ENCODE measurements around the gene SLC4A5.
A peak's percentile ranks its signal among the peaks of the same experiment; 100 is the strongest.

The SLC4A5 gene

DNA sequence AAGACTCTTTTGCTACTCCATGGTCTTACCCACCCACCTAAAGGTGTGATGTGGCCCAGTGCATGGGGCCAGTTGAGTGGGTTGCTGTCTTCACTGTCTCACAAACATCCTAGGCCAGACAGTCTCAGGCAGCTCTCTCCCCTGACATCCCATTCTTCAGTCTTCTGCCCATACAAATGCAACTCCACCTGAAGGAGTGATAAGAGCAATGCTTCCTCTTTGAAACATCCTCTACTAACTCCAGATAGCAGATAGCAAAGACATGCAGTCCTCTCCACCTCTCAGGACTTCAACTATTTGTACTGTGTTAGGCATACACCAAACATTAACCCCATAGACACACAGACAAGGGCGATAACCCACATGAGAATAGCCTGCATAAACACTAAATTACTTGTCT lies 73.5 kb downstream of the SLC4A5 start:
- no peak for DNase-seq (ENCODE audit: low spot score)

DNA sequence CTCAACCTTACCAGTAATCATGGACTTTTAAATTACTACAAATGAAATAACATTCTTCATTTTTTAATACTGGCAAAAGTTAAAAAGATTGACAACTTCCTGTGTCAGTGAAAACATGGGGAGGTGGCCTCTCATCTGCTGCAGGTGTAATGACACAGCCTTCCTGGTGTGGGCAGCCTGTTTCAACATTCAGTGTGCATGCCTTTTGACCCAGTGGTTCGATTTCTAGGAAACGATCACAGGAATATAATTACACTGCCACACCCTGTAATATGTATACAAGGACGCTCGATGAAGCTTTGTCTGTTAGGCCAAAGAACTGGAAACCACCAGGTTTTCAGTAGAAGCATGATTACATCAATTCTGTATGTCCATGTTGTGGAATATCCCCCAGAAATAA lies 76.1 kb downstream of the SLC4A5 start:
- peak; percentile 69 for DNase-seq (ENCODE audit: low spot score)

DNA sequence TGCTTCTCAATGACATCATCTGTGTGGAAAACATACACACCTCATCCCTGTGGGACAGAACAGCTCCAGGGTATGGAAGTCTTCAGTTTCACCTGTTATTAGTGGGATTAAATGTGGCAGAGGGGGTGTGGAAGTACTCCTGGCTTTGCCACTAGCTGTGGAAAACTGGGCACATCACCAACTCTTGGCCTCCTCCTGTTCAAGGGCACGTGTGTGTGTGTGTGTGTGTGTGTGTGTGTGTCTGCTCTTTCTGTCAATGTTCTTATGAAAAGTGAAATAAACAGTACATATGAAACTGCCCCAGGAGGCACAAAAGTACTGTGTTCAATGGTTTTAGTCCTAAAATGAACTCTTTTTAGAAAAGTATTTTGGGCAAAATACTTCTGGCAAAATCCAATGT lies 78.9 kb downstream of the SLC4A5 start:
- no peak for DNase-seq (ENCODE audit: low spot score)

DNA sequence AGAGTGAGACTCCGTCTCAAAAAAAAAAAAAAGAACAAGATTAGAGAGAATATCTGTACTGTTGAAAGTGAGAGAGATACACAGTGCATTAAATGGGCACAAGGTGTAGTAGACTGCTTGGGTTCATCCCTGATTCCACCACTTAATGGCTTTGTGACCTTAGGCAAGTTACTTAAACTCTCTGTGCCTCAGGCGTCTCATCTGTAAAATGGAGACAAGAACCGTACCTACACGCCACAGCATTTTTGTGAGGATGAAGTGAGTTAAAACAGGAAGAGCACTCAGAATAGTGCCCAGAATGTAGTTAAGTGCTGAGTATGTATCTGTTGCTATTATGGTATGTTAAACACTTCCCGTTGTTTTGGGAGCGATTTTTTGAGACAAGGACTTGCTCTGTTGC lies 80.5 kb downstream of the SLC4A5 start:
- DNase-seq (ENCODE audit: low spot score) = no peak

DNA sequence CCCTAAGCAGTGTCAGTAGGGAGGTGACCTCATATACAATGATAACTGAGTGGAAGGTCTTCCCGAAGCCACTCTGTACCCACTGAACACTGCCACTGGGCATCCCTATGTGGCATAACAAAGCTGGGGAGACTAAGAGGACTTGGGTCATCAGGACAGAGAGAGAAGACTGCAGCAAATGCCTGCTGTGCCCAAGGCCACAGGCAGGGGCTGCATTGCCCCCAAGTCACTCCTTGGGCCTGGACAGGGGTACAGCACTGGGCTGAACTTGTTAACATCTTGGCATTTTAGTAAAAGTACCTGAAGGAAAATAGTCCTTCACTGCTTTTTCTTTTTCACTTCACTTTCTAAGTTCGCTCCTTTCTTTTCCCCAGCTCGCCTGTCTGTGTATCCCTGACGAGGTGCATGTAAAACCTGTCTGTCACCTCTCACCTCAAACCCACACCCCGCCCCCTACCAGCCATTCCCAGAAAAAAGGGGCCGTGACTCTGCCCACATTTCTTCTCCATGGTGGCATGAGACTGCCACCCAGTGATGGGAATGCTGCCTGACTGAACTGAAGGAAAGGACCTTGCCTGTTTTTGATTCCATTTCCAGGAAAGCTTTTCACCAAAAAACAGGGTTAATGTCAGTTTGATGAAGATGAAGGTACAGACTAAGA lies 81.9 kb downstream of the SLC4A5 start:
- DNase-seq (ENCODE audit: low spot score) = no peak

DNA sequence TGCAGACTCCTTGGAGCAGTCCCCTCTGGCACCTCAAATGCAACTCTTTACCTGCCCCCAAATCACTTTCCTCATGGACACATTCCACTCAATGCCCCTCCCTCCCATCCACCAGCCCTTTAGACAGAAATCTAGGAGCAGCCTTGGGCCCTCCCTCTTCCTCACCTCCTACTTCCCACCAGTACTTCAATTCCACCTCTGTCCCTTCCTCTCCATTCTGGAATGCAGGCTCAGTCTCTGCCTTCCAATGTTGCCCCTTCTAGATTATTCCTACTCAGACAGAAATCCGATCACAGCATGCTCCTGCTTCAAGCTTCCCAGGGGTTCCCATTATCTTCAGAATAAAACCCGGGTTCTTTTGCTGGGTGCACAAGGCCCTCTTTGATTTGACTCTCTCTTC lies 82.7 kb downstream of the SLC4A5 start:
- DNase-seq (ENCODE audit: low spot score) = no peak

DNA sequence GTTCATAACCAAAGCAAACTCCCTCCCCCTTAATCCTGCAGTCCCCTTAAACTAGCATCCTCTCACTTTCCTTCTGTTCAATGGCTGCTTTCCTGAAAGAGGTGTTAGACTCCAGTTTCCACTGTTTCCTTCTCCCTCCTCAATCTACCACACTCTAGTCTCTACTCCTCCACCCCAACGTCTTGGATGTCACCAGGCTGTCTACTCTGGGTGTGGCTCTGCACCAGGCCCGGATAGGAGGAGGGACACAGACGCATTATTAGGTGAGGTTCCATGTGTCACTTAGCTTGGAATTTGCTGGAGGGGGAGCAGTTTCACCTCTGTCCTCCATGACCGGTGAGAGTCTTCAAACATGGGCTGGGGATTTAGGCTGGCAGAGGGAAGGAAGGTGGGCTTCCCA lies 83.5 kb downstream of the SLC4A5 start:
- no peak for DNase-seq (ENCODE audit: low spot score)

DNA sequence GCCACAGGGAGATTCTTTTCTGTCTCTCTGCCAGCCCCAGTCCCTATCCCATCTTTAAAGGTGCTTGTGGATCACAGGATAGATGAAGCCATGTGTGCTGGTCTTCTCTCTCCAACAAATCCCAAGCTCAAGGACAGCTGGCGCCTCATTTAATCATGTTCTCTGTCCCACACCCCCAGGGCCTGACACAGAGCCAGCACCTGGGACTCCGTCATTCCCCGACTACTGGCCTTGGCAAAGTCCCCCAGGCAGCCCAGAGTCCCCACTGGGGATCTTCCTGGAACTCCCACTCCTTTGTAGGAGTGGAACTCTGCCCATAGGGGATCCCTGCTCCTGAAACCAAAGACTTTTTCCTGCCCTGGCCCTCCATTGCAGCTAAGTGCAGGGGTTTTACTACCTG lies 84.0 kb downstream of the SLC4A5 start:
- DNase-seq (ENCODE audit: low spot score) = no peak

DNA sequence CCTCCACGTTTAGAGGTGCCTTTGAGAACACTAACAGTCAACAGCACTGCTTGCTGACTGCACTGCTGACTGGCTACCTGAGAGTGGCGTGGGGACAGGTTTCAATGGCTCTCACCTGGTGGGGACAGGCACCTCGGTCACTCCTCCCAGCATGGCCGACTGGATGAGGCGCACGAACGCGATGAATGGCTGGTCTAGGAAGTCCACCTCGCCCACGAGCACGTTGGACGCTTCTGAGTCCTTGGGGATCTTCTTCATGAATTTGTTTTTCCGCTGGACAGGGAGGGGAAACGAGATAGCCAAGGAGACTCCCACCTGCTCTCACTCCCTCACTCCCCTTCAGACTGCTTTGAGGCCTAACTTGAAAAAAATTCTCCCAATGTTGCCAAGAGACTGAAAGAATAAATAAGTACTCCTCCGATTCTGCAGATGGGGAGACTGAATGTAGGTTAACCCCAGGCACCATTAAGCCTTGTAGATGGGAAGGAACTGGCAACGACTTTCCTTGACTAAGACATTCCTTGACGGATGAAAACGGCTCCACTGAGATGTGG lies 87.5 kb downstream of the SLC4A5 start:
- no peak for DNase-seq (ENCODE audit: low spot score)

DNA sequence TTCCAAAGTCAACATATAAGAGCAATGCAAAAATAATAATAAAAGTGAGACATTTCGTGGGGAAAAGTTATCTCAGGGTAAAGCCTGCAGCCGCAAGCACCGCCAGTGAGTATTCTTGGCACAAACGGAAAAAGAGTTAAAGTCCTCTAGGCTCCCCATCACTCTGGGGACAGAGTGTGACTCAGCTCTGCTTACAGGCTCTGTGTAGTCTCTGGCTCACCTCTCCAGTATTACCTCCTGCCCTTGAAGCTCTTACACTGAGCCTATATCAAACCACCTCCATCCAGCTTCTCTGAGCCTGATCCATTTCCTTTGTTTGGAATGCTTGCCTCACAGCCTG lies 89.3 kb downstream of the SLC4A5 start:
- no peak for DNase-seq (ENCODE audit: low spot score)

DNA sequence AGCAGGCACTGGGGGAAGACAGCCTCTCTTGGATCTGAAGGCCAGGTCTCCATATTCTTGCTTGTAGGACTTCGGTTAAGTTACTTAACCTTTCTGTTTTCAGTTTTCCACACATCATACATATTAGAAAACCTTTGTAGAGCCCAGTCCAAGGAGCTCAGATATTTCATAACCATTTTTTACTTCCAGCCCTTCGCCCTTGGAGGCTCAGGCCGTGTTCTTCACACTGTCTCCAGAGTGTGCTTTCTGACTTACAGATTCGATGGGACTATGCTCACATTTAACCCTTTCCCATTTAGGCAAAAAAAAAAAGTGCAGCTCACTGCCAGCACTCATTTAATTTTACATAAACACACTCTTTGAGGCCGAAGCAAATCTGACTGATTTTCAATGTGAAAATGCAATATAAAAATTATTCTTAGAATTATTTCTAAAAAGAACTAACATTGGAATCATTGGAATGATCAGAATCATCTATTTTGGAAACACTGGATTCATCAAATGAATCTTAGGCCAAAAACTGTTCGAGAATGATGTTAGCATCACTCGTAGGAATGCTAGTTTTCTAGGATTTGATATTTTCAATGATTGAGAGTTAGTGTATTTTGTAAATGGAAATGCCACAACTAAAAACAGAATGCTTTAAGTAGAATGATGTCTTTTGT lies 89.8 kb downstream of the SLC4A5 start:
- no peak for DNase-seq (ENCODE audit: low spot score)

DNA sequence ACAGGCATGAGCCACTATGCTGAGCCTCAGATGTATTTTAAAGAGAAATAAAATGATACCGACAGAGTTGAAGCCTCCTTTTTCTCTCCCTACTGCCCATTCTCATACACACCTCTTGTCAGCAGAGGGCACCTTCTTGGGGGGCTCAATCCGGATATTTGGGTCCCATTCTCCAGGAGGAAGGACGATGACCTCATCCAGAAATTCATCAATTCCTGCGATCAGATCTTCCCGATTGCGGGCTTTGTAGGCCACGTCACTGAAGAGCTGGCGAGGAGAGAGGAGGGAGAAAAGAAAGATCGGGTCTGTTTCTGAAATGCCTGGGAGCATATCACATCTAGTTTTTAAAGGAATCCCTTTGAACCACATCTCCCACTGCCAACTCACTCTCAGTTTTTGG lies 90.4 kb downstream of the SLC4A5 start:
- DNase-seq (ENCODE audit: low spot score) = no peak

DNA sequence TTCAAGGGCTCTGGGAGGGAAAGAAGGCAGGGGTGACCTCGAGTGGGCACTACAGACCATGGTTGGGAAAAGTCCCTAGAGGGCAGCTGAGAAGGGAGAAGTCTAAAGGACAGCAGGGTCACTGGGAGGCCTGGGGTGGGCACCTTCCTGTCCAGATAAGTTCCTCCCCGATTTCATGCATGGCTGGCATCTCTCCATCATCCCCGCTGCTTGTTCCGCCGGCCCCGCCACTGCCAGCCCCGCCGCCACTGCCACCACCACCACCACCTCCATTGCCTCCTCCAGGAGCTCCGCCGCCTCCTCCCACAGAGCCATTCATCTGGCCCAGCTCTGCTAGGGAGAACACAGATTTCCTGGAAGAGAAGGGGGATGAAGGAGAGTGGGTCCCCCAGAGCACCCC lies 91.2 kb downstream of the SLC4A5 start:
- no peak for DNase-seq (ENCODE audit: low spot score)

DNA sequence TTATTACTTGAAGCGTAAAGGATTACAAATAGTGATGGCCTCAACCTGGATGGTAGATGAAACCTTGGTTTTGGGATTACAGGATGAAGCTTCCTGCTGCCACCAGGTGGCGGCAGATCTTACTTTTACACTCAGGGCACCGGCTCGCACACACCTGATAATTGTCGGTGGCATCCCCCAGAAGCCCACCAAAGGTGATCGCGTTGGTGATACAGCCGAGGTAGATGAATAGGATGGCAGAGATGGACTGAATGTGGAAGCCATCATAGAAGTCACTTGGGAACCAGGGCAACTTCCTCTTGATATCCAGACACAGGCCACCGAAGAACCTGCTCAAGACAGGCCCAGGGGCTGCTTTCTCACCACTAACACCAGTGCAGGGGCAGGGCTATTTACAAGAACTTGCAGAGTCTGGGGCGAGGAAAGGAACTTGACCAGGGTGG lies 93.0 kb downstream of the SLC4A5 start:
- DNase-seq (ENCODE audit: low spot score) = peak; percentile 59

DNA sequence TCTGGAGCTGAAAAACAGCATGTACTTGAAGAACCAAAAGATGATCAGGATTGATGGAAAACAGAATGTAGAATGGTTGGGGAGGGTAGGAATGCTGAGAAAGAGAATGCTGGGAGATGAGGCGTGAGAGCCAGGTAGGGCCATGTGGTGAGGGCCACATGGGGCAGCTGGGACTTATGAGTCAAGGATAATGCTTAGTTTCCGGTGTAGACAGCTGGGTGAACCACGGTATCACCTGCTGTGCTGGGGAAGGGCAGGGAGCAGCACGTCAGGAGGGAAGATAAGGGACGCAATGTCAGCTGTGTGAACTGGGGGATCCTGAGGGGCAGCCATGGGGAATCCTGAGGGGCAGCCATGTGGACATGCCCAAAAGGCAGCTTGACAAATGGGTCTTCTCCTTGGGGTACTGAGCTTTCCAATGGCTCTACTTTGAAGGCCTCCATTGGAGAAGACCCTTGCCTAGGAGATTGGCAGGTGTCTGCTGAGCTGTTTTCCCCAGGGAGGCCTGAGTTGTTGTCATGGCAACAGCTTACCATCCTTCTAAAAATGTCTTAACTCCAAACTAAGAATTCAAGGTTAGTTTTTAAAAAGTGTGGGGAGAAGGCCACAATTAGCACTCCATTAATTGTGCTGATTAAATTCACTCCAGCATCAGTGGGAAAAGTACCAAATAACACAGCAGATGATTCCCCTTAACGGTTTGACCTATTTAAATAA lies 93.7 kb downstream of the SLC4A5 start:
- DNase-seq (ENCODE audit: low spot score) = no peak

DNA sequence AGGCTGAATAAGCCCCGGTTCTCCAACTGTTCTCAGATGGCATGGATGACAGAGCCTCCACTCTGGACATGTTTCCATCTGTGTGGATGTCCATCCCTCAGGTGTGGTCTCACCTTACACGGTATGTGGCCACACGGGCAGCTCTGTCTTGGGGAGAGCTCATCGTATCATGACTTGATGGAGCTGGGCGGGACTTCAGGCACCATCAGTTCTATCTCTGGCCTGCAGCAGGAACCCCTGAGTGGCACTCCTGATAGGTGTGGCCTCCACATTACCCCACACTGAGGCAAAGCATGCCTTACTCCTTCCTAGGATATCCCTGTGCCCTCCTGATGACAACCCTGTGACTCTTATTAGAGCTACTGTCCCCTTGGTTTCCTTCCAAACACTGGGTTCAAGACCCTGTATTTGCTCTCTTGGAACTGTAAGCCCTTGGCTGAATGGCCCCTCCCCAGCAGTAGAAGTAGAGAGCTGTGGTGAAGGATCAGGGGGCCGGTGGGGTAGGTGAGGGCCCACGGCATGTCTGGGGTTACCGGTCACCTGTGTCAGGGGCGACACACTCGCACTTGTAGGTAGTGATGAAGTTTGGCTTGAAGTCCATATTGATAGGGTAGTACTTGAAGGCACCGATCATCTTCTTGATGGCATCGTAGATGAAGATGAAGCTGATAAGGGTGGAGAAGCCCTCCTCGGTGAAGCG lies 96.6 kb downstream of the SLC4A5 start:
- DNase-seq (ENCODE audit: low spot score) = no peak

DNA sequence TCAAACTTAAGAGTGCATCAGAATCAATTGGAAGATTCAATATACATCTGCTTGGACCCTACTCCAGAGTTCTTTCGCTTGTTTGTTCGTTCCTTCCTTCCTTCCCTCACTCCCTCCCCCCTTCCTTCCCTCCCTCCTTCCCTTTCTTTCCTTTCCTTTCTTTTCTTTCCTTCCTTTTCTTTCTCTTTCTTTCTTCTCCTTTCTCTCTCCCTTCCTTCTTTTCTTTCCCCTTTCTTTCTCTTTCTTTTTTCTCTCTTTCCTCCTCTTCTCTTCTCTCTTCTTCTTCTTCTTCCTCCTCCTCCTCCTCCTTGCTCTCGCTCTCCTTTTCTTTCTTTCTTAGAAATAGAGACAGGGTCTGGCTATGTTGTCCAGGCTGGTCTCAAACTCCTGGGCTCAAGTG lies 98.9 kb downstream of the SLC4A5 start:
- DNase-seq (ENCODE audit: low spot score) = no peak

DNA sequence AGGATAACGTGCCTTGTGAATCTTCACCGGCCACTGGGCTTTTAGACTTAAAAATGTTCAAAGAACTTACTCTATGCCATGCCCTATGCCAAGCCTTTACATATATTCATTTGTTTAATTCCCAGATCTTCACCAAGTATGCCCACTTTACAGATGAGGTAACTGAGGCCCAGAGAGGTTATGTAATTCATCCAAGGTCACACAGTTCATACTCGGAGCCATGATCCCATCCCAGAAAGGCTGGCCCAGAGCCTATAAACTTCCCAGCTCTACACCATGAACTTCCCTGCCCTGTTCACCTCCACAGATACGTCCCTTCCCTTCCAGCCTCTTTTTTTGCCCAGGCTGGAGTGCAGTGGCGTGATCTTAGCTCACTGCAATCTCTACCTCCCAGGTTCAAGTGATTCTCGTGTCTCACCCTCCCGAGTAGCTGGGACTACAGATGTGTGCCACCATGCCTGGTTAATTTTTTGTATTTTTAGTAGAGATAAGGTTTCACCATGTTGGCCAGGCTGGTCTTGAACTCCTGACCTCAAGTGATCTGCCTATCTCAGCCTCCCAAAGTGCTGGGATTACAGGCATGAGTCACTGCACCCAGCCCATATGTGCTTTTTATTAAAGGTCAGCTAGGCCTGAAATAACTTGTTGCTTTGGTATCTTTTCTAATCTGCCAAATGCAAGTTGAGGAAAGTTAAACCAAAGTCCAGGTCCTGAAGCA lies 100.7 kb downstream of the SLC4A5 start:
- DNase-seq (ENCODE audit: low spot score) = no peak

DNA sequence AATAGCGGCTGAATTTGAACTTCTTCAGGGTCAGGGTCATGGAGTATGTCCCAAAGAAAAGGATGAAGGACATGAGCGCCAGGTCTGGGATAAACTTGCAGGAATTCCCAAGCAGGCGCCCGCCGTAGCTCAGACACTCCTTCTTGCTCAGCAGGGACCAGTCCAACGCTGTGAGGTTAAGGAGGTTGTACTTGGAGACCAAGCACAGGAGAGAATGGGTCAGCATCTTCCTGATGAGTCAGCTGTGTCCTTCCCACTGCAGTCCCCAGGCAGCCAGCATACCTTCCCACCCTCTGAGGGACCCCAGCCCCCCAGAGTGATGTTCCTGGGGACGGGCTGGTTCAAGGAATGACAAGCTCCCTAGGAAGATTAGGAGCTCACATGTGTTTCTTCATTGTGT lies 103.9 kb downstream of the SLC4A5 start:
- DNase-seq (ENCODE audit: low spot score) = no peak

DNA sequence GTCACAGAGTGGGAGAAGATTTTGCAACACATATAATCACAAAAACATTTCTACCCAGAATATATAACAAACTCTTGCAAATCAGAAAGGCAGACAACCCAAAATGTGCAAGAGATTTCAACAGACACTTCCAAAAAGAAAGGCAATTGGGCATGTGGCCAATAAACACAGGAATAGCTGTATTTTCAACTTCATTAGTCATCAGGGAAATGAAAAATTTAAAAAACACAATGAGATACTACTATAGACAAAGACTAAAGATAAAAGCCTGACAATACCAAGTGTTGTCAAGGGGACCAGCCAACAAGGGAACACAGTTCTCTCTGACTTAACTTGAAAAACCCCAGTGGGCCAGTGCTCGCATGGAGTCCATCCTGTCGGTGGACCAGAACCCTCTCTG lies 104.3 kb downstream of the SLC4A5 start:
- DNase-seq (ENCODE audit: low spot score) = no peak

DNA sequence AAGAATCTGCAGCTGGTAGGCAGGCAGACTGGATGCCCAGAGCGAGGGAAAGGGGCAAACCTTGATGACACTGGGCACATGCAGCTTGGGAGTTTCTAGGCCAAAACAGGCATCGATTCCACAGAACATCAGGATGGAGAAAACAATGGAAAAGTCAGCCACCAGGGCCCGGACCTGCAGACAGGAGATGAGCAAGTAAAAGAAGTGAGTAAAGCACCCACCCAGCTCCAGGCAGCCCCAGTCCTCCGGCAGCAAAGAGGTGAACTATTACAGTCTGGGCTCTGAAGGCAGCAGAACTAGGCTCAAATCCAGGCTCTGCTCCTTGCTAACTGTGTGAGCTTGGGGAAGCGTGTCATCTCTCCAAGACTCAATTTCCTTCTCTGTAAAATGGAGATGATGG lies 108.2 kb downstream of the SLC4A5 start:
- DNase-seq (ENCODE audit: low spot score) = no peak

DNA sequence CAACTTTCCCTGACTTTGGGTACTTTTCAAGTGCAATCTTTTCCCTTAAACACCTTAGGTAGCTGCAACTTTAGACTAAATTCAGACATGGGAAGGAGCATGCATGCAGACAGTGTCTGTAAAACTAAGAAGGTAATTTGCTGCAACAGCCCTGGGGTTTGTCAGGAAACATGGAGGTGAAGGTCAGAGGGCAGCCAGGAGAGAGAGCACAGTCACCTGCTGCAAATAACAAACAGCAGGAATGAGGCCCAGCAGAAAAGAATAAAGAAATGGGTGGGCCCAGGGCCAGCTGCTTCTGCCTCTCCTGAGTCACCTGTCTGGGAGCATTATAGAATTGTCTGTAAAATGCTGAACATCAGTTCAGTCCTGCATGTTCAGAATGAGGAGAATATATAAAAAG lies 109.6 kb downstream of the SLC4A5 start:
- no peak for DNase-seq (ENCODE audit: low spot score)
